Epithelial cell of esophagus (primary cell): ENCODE results near the gene TOMM6.

ENCODE experiments used
- DNase-seq: peaks from one replicate; pipeline ENCODE4 v3.0.0; 2010; ENCODE audit warnings: low read depth
- H3K4me3 ChIP-seq: 2 replicates; pipeline ENCODE4 v1.5.1; 2011; ENCODE audit warnings: mild to moderate bottlenecking, low read length, control low read depth
- CTCF ChIP-seq: IDR thresholded peaks from 2 replicates; pipeline ENCODE4 v1.5.1; 2011; ENCODE audit warnings: low read depth, mild to moderate bottlenecking, low read length, control low read depth, inconsistent platforms; ENCODE audit not compliant: insufficient read depth; ENCODE audit errors: missing control alignments

TOMM6 gene

DNA sequence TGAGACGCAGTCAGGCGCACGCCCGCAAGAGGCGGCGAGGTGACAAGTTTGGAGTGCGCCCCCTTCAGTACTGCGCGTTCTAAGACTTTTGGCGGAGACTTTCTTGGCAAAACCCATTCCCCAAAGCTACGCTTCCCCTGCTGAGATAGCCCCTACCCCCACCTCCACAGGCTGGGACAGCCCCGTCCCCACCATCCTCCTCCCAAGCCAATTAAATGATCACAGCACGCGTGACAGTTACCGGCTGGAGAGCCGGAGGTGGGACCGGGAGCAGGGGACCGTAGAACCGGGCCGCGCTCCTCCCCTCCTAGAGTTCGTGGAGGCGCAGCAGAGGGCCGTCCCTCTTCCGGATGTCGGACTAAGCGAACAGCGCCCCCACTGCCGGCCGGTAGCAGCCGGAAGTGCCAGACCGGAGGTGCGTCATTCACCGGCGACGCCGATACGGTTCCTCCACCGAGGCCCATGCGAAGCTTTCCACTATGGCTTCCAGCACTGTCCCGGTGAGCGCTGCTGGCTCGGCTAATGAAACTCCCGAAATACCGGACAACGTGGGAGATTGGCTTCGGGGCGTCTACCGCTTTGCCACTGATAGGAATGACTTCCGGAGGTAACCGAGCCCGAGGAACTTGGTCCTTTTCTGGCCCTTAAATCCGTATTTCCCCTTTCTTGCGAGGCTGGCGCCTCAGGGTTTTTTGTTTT, at the start of gene TOMM6:
TSS of gene TOMM6 (plus strand) at position 476 of the 699 bp plus-strand sequence. CDS start at position 480, 4 bp downstream.
- DNase-seq: peak; percentile 97
- H3K4me3 ChIP-seq: peak within 1 kb of the TSS; percentile 97
- TF ChIP-seq CTCF: peak; percentile 70

DNA sequence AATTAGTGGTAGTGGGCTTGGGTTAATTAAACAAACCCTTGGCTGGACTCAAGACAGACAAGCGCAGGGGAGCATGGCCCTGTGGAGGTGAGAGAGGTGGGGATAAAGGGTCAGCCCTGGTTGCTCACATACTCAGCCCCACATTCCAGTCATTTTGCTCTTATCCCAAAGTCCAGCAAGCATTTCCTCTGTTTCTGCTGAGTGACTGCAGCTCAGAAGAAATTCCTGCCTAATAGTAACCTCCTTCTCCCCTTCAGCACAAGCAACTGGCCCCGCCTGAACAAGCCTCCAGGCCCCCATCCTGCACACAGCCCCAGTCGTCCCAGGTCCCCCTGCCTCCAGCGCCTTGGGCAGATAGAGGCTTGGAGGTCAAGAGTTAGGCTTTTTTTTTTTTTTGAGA, 48.5 kb upstream of the TOMM6 start:
- no peak for TF ChIP-seq CTCF
- no peak for DNase-seq
- H3K4me3 ChIP-seq: no peak overlapping the region

- TF ChIP-seq CTCF: no peak
- DNase-seq: no peak
- no peak overlapping the region for H3K4me3 ChIP-seq
Observed at GRCh38 chr6:41740366-41741162, 46.9 kb upstream of the TOMM6 start.

GRCh38 chr6:41741625-41742490, 45.6 kb upstream of the TOMM6 start:
- H3K4me3 ChIP-seq: no peak overlapping the region
- no peak for TF ChIP-seq CTCF
- DNase-seq: peak; percentile 45

- no peak overlapping the region for H3K4me3 ChIP-seq
- no peak for TF ChIP-seq CTCF
- no peak for DNase-seq
Observed at GRCh38 chr6:41743406-41744235, 43.9 kb upstream of the TOMM6 start.

DNA sequence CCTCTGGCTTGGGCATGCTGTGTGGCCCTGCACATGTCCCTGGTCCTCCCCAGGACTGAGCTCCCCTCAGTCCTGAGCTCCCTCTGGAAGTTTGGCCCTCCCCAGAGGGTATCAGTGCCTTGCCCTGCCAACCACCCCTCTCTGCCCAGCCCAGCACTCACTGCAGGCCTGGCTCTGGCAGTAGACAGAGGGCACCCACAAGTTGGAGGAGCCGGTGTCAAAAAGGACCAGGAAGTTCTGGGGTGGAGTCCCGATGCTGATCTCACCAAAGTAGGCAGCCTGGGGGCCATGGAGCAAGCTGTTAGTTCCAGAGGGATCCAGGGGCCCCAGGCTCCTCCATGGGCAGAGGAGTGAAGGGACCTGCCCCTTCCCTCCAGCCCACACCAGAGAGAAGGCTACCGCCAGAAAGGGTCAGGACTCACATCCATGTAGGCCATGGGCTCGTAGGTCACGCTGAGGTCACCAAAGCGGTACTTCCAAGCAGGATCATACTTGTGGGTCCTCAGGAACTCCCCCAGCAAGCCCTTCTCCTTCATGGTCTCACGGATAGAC, 43.2 kb upstream of the TOMM6 start:
- H3K4me3 ChIP-seq: no peak overlapping the region
- DNase-seq: no peak
- no peak for TF ChIP-seq CTCF
